ENCODE results near the gene CFL1. TPM values are rescaled to one million over a fixed set of nuclear protein-coding genes. Genes with fewer than 3 reads are reported as not detected.

The CFL1 gene
- total RNA-seq, 2 donors from 2014 or later = 697 to 707 TPM

- peak; percentile 99 for DNase-seq (ENCODE audit: low spot score)
These were observed 39.9 kb downstream of the CFL1 start for GRCh38 chr11:65817835-65818680.

GRCh38 chr11:65817312-65817834, 40.6 kb downstream of the CFL1 start:
- peak; percentile 47 for DNase-seq (ENCODE audit: low spot score)
- intact Hi-C loops (cut with DNase I) = loop anchor here in 1 of 2 donors (2.0 to 5.0 kb wide), 2 partner anchors 37 to 110 kb away; partner anchors contain the start of gene AP5B1

More at GRCh38 chr11:65817835-65818680, 39.9 kb downstream of the CFL1 start:
- intact Hi-C loops (cut with DNase I) = loop anchor here in 1 of 2 donors (2.0 to 5.0 kb wide), 2 partner anchors 37 to 111 kb away; partner anchors contain the start of gene AP5B1

GRCh38 chr11:65816696-65817095, 41.3 kb downstream of the CFL1 start:
- intact Hi-C loops (cut with DNase I) = loop anchor here in 1 of 2 donors (2.0 to 5.0 kb wide), 2 partner anchors 36 to 109 kb away; partner anchors contain the start of gene AP5B1
- peak; percentile 14 for DNase-seq (ENCODE audit: low spot score)

GRCh38 chr11:65814986-65815565, 42.9 kb downstream of the CFL1 start:
- peak; percentile 43 for DNase-seq (ENCODE audit: low spot score)
- intact Hi-C loops (cut with DNase I) = loop anchor here in 1 of 2 donors (5.0 kb wide), 1 partner anchor 108 kb away; no protein-coding TSS in a partner anchor

- no peak for DNase-seq (ENCODE audit: low spot score)
- intact Hi-C loops (cut with DNase I) = no loop called here
These were observed 43.6 kb downstream of the CFL1 start for GRCh38 chr11:65814131-65814985.

- DNase-seq (ENCODE audit: low spot score) = no peak
- intact Hi-C loops (cut with DNase I) = no loop called here
These were observed 46.1 kb downstream of the CFL1 start for GRCh38 chr11:65811764-65812475.

GRCh38 chr11:65810046-65810868, 47.7 kb downstream of the CFL1 start:
- no peak for DNase-seq (ENCODE audit: low spot score)
- intact Hi-C loops (cut with DNase I) = no loop called here

GRCh38 chr11:65809496-65809895, 48.5 kb downstream of the CFL1 start:
- intact Hi-C loops (cut with DNase I) = no loop called here
- no peak for DNase-seq (ENCODE audit: low spot score)

GRCh38 chr11:65808744-65809341, 49.1 kb downstream of the CFL1 start:
- no peak for DNase-seq (ENCODE audit: low spot score)
- intact Hi-C loops (cut with DNase I) = no loop called here

- no peak for DNase-seq (ENCODE audit: low spot score)
- intact Hi-C loops (cut with DNase I) = no loop called here
These were observed 51.0 kb downstream of the CFL1 start for GRCh38 chr11:65806979-65807378.

Other genes with a start within 250 kb of the CFL1 start
- gene MAP3K11, start 244.0 kb downstream of the CFL1 start, total RNA-seq = 10 to 100 TPM; 39.1 to 46.3 TPM
- gene PCNX3, start 242.4 kb downstream of the CFL1 start, total RNA-seq = 10 to 100 TPM; 21.3 to 22.6 TPM
- 10 to 100 TPM; 62.9 to 64.2 TPM for gene SIPA1, start 220.1 kb downstream of the CFL1 start, total RNA-seq
- 10 to 100 TPM; 57.6 to 80.8 TPM for gene RELA, start 195.3 kb downstream of the CFL1 start, total RNA-seq
- gene KAT5, start 145.9 kb downstream of the CFL1 start, total RNA-seq = 10 to 100 TPM; 62.3 to 65.0 TPM
- gene RNASEH2C, start 137.4 kb downstream of the CFL1 start, total RNA-seq = 10 to 100 TPM; 43.7 to 45.0 TPM
- gene AP5B1, start 77.2 kb downstream of the CFL1 start, total RNA-seq = 10 to 100 TPM; 10.7 to 15.3 TPM
- not detected for gene OVOL1, start 71.1 kb downstream of the CFL1 start, total RNA-seq
- gene SNX32, start 24.2 kb downstream of the CFL1 start, total RNA-seq = under 1 TPM; 0.52 to 0.65 TPM
- gene MUS81, start 2.3 kb upstream of the CFL1 start, total RNA-seq = 10 to 100 TPM; 41.8 to 48.2 TPM
- gene EFEMP2, start 14.6 kb upstream of the CFL1 start, total RNA-seq = 100 to 1,000 TPM; 111 to 131 TPM
- gene CTSW, start 21.7 kb upstream of the CFL1 start, total RNA-seq = 1 to 10 TPM; 1.4 to 1.8 TPM
- gene FIBP, start 30.3 kb upstream of the CFL1 start, total RNA-seq = 10 to 100 TPM; 39.7 to 40.8 TPM
- gene CCDC85B, start 32.5 kb upstream of the CFL1 start, total RNA-seq = 10 to 100 TPM; 31.8 to 36.7 TPM
- 10 to 100 TPM in 1 of 2 donors, 1 to 10 TPM in 1; 7.4 to 38.7 TPM for gene FOSL1, start 42.2 kb upstream of the CFL1 start, total RNA-seq
- gene C11orf68, start 60.9 kb upstream of the CFL1 start, total RNA-seq = 10 to 100 TPM; 35.7 to 36.0 TPM
- gene DRAP1, start 61.2 kb upstream of the CFL1 start, total RNA-seq = 10 to 100 TPM; 76.0 to 92.2 TPM
- not detected for gene TSGA10IP, start 87.3 kb upstream of the CFL1 start, total RNA-seq
- gene SART1, start 103.6 kb upstream of the CFL1 start, total RNA-seq = 10 to 100 TPM; 41.1 to 46.2 TPM
- gene EIF1AD, start 144.0 kb upstream of the CFL1 start, total RNA-seq = 10 to 100 TPM; 24.8 to 24.9 TPM
- 100 to 1,000 TPM; 115 to 119 TPM for gene BANF1, start 144.3 kb upstream of the CFL1 start, total RNA-seq
- gene CST6, start 153.8 kb upstream of the CFL1 start, total RNA-seq = under 1 TPM in 1 of 2 donors, not detected in 1; 0.56 TPM
- 1 to 10 TPM in 1 of 2 donors, under 1 TPM in 1; 0.24 to 1.1 TPM for gene CATSPER1, start 168.3 kb upstream of the CFL1 start, total RNA-seq
- gene GAL3ST3, start 191.0 kb upstream of the CFL1 start, total RNA-seq = 1 to 10 TPM in 1 of 2 donors, under 1 TPM in 1; 0.74 to 1.2 TPM
- gene SF3B2, start 194.2 kb upstream of the CFL1 start, total RNA-seq = 100 to 1,000 TPM; 117 to 140 TPM
- gene PACS1, start 212.1 kb upstream of the CFL1 start, total RNA-seq = 10 to 100 TPM; 65.1 to 84.1 TPM

All from posterior vena cava (tissue), 2 donors.